A549 (cell line): ENCODE results near the gene TRMT44. TPM values are rescaled to one million over a fixed set of nuclear protein-coding genes. Genes with fewer than 3 reads are reported as not detected.

Experiments
- ATAC-seq, 2 experiments: fragments of 200-7000 bp in 1 of 2; fragments of >200 bp in 1 of 2; cut with Nextera tagmentation in 1 of 2; cut with Tn5 transposase in 1 of 2; 3 replicates each; pipeline versions ENCODE4 v1.8.0 to v1.9.1; 2018 to 2020; ENCODE audit warnings: mild to moderate bottlenecking in 1 of 2, moderate library complexity in 1 of 2
- CTCF ChIA-PET: fragments of 300-600 bp; sonication (Branson Sonifier 250); formaldehyde crosslinking; extraction: SDS; loops from one replicate; lab custom pipeline; 2021; ENCODE audit warnings: antibody characterized with exemption, inconsistent platforms; lab: Yijun Ruan, JAX
- POLR2A ChIA-PET: fragments of 350-600 bp; formaldehyde crosslinking; extraction: SDS; loops from one replicate; lab custom pipeline; 2021; ENCODE audit warnings: antibody characterized with exemption, inconsistent platforms; lab: Yijun Ruan, JAX
- DNase-seq, 2 experiments: peaks; one replicate each; pipeline versions ENCODE4 v3.0.0 to v3.0.0-alpha.2; 2011 to 2016; ENCODE audit warnings: low read depth in 1 of 2, low spot score in 1 of 2
- FAIRE-seq: peaks from 2 replicates; lab custom pipeline; 2011; peaks lifted over from hg19 to GRCh38; lab: Jason Lieb, UNC
- H3K27ac ChIP-seq, 2 experiments: fragments of >200 bp; sonication (Bioruptor Twin); formaldehyde crosslinking; 3 replicates each; pipeline ENCODE4 v1.5.1; 2016 to 2017
- H3K4me1 ChIP-seq: fragments of >200 bp; sonication (Bioruptor Twin); formaldehyde crosslinking; 3 replicates; pipeline ENCODE4 v1.6.1; 2016
- H3K4me2 ChIP-seq: fragments of >200 bp; sonication (Bioruptor Twin); formaldehyde crosslinking; 3 replicates; pipeline ENCODE4 v1.6.1; 2016
- H3K4me3 ChIP-seq: fragments of >200 bp; sonication (Bioruptor Twin); formaldehyde crosslinking; 3 replicates; pipeline ENCODE4 v1.5.1; 2016
- H3K9me3 ChIP-seq: fragments of >200 bp; sonication (Bioruptor Twin); formaldehyde crosslinking; 3 replicates; pipeline ENCODE4 v1.6.1; 2016
- ATOH8 ChIP-seq: fragments of 250-450 bp; sonication (Bioruptor Pico); IDR thresholded peaks from 2 replicates; pipeline ENCODE4 v1.5.0; 2020; ENCODE audit warnings: low read depth, mild to moderate bottlenecking, moderate library complexity
- BCL3 ChIP-seq: fragments of >200 bp; sonication (Bioruptor Twin); formaldehyde crosslinking; IDR thresholded peaks from 3 replicates; pipeline ENCODE4 v1.6.1; 2016
- BHLHE40 ChIP-seq: IDR thresholded peaks from 2 replicates; pipeline ENCODE4 v1.6.1; 2012; ENCODE audit warnings: low read depth, low read length, inconsistent platforms
- CTCF ChIP-seq: fragments of >200 bp; sonication (Bioruptor Twin); formaldehyde crosslinking; IDR thresholded peaks from 3 replicates; pipeline ENCODE4 v1.5.1; 2016
- FOSL2 ChIP-seq, 2 experiments: fragments of 450-650 bp in 1 of 2; fragments of >200 bp in 1 of 2; sonication (Bioruptor Twin) in 1 of 2; formaldehyde crosslinking; IDR thresholded peaks; 2 replicates each; pipeline versions ENCODE4 v1.5.0 to v1.6.1; 2016 to 2020; ENCODE audit warnings: mild to moderate bottlenecking in 1 of 2, moderate library complexity in 1 of 2
- HDAC2 ChIP-seq: fragments of 200-600 bp; sonication (generic); IDR thresholded peaks from 2 replicates; pipeline ENCODE4 v1.6.1; 2016
- HOXA7 ChIP-seq: fragments of 250-450 bp; sonication (Bioruptor Pico); IDR thresholded peaks from 2 replicates; pipeline ENCODE4 v1.5.0; 2020; ENCODE audit warnings: mild to moderate bottlenecking, moderate library complexity
- KDM1A ChIP-seq: fragments of 200-600 bp; sonication (generic); IDR thresholded peaks from 2 replicates; pipeline ENCODE4 v1.6.1; 2016; ENCODE audit warnings: low read depth, mild to moderate bottlenecking
- MAFK ChIP-seq: fragments of 450-650 bp; IDR thresholded peaks from 2 replicates; pipeline ENCODE4 v1.6.1; 2014; ENCODE audit not compliant: partially characterized antibody
- NR3C1 ChIP-seq: fragments of >200 bp; sonication (Bioruptor Twin); formaldehyde crosslinking; IDR thresholded peaks from 3 replicates; pipeline ENCODE4 v1.6.1; 2017
- POLR2AphosphoS2 ChIP-seq: conservative IDR thresholded peaks from 2 replicates; pipeline ENCODE4 v1.6.1; 2012; ENCODE audit warnings: low read length, improper control_type of control experiment, inconsistent platforms
- RAD21 ChIP-seq, 2 experiments: fragments of >200 bp in 1 of 2; sonication (Bioruptor Twin) in 1 of 2; formaldehyde crosslinking in 1 of 2; IDR thresholded peaks in 1 of 2; conservative IDR thresholded peaks in 1 of 2; 2 replicates in 1 of 2; 3 replicates in 1 of 2; pipeline ENCODE4 v1.6.1; 2012 to 2018; ENCODE audit warnings: inconsistent platforms in 1 of 2
- RFX5 ChIP-seq: fragments of 450-650 bp; IDR thresholded peaks from 2 replicates; pipeline ENCODE4 v1.7.1; 2014; ENCODE audit warnings: antibody characterized with exemption, mild to moderate bottlenecking, moderate library complexity
- SMC3 ChIP-seq: fragments of >200 bp; sonication (Bioruptor Twin); formaldehyde crosslinking; IDR thresholded peaks from 3 replicates; pipeline ENCODE4 v1.6.1; 2018; ENCODE audit warnings: inconsistent platforms
- USF2 ChIP-seq: fragments of 450-650 bp; IDR thresholded peaks from 2 replicates; pipeline ENCODE4 v1.6.1; 2014; ENCODE audit warnings: antibody characterized with exemption
- ZFP36 ChIP-seq: fragments of 450-650 bp; IDR thresholded peaks from 2 replicates; pipeline ENCODE4 v1.6.1; 2014; ENCODE audit warnings: borderline replicate concordance; ENCODE audit not compliant: partially characterized antibody
- ZSCAN20 ChIP-seq: fragments of 250-450 bp; sonication (Bioruptor Pico); IDR thresholded peaks from 2 replicates; pipeline ENCODE4 v1.8.0; 2022; ENCODE audit warnings: mild to moderate bottlenecking, moderate library complexity
- WGBS: methylation state at CpG from one replicate; pipeline ENCODE4 v1.1.6; 2017; ENCODE audit errors: missing lambda C conversion rate; 5-methylcytosine and 5-hydroxymethylcytosine counted together
- polyA plus RNA-seq, 4 experiments: library from polyadenylated mRNA; depleted of rRNA in 3 of 4; stranded (reverse); fragments of >200 nt; fragmentation: RNase III in 1 of 4; extraction: RNeasy Plus Mini Kit Qiagen cat#74134 plus additional on column Dnase treatment in 1 of 4; gene quantifications; 2 replicates in 3 of 4; 3 replicates in 1 of 4; pipeline ENCODE4 v1.2.3, GENCODE V29; 2011 to 2017

The TRMT44 gene
- polyA plus RNA-seq, 2 of the 4 experiments (the other 2 are of a cell fraction) = 5.0 to 7.0 TPM

DNA sequence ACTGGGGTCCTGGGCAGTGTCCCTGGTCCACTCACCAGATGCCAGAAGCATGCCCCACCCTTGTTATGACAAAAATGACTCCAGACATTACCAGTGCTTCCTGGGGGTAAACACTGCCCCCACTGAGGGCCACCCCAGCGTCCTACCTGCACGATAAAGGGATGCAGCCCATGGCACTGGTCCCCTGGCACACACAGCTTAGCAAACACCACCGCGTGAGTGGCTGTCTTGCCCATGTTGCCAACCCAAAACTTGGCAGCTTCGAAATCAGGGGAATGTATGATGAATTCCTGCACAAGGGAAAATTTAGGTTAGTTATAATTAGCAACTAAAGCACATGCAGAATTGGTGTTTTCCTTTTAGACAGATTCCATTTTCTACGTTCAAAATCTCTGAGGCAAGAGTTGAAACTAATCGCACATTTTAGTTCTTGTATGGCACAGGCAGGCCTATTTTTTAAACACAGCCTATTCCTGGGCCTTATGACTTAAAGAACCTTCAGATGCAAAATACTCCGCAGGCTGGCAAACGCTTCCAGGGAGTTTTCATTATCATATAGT, 30.4 kb upstream of the TRMT44 start:
- H3K9me3 ChIP-seq = no peaks in the 10 kb centered on the region
- no peak overlapping the region for H3K27ac ChIP-seq
- H3K4me3 ChIP-seq = no peak overlapping the region
- H3K4me2 ChIP-seq = no peak overlapping the region
- FAIRE-seq (no peak), ATAC-seq (no peak), DNase-seq (no peak)
- ChIA-PET CTCF (interaction anchor here (0.5 to 20.7 kb wide), 13 partner anchors 10 to 233 kb away, joined by 3 to 270 read pairs (median 4); partner anchors contain the start of gene HTRA3), POLR2A (interaction anchor here (1.2 kb wide), 1 partner anchor 10 kb away, joined by 4 read pairs; no protein-coding TSS in a partner anchor)
- WGBS = 89% methylated on average over 9 of the region's 9 CpGs
- H3K4me1 ChIP-seq = 0 out of 3 replicates have a peak, but pooled peaks cover 6% of the 10 kb centered on the region
- TF ChIP-seq SMC3 = no peak
- no peak for TF ChIP-seq KDM1A
- TF ChIP-seq ZFP36 = no peak
- TF ChIP-seq FOSL2 (IDR thresholded peaks at IDR 0.05) = no peak
- TF ChIP-seq FOSL2 (CRISPR knock-in tag; IDR thresholded peaks at IDR 0.05) = no peak
- no peak for TF ChIP-seq USF2
- TF ChIP-seq POLR2AphosphoS2 = no peak
- no peak for TF ChIP-seq ATOH8 (CRISPR knock-in tag)
- no peak for TF ChIP-seq HDAC2
- no peak for TF ChIP-seq BCL3
- no peak for TF ChIP-seq MAFK

DNA sequence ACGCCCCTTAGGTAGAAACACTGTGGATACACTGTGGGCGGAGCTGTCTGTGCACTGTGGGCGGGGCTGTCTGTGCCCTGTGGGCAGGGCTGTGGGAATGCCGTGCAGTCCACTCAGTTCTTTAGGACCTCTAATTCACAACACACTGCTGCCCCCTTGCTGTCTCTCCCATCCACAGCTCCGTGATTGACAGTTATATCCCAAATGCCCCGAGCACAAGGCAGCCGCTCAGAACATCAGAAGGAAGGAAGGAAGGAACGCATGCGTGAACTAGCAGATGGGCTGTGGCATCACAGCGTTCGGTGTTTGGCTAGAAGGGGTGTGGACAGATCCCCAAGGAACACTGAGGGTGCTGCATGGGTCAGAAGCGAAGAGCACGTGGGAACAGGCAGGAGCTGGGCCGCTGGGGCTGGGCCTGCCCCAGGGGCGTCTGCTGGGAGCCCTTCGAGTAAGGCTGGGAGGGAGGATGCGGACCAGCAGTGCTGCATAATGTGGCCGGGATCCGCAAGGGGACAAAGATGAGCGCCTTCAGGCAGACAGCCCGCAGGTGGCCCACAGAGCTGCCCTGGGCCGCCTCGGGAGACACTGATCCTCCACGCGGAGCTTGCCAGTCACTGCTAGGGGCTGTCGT, 29.8 kb upstream of the TRMT44 start:
- Histone ChIP-seq H3K9me3 (no peaks in the 10 kb centered on the region), H3K4me1 (0 out of 3 replicates have a peak, but pooled peaks cover 6% of the 10 kb centered on the region), H3K27ac (no peak overlapping the region), H3K4me2 (no peak overlapping the region), H3K4me3 (no peak overlapping the region)
- TF ChIP-seq RFX5 = no peak
- TF ChIP-seq NR3C1 = no peak
- no peak for TF ChIP-seq HOXA7 (CRISPR knock-in tag)
- peak; percentile 47 to 59 for TF ChIP-seq RAD21 (conservative IDR thresholded peaks at IDR 0.05 in 1 of 2, IDR thresholded peaks at IDR 0.05 in 1 of 2)
- no peak for TF ChIP-seq BHLHE40
- no peak for TF ChIP-seq ZSCAN20 (CRISPR knock-in tag)
- TF ChIP-seq CTCF = peak; percentile 35
- peak; percentile 57 to 80 for DNase-seq
- no peak for FAIRE-seq
- WGBS = 63% methylated on average over 13 of the region's 26 CpGs
- ChIA-PET POLR2A (interaction anchor here (1.2 kb wide), 1 partner anchor 9 kb away, joined by 4 read pairs; no protein-coding TSS in a partner anchor), CTCF (interaction anchor here (0.6 to 20.7 kb wide), 16 partner anchors 8 to 375 kb away, joined by 3 to 270 read pairs (median 4); partner anchors contain the start of gene HTRA3)
- ATAC-seq = peak; percentile 91 to 93
